HG03460 (cell line): ENCODE results near the gene IGHMBP2.

Source experiments
- ATAC-seq: cut with Tn5 transposase; IDR thresholded peaks from one replicate; pipeline ENCODE4 v1.9.1; 2021; ENCODE audit not compliant: unreplicated experiment

IGHMBP2 gene

DNA sequence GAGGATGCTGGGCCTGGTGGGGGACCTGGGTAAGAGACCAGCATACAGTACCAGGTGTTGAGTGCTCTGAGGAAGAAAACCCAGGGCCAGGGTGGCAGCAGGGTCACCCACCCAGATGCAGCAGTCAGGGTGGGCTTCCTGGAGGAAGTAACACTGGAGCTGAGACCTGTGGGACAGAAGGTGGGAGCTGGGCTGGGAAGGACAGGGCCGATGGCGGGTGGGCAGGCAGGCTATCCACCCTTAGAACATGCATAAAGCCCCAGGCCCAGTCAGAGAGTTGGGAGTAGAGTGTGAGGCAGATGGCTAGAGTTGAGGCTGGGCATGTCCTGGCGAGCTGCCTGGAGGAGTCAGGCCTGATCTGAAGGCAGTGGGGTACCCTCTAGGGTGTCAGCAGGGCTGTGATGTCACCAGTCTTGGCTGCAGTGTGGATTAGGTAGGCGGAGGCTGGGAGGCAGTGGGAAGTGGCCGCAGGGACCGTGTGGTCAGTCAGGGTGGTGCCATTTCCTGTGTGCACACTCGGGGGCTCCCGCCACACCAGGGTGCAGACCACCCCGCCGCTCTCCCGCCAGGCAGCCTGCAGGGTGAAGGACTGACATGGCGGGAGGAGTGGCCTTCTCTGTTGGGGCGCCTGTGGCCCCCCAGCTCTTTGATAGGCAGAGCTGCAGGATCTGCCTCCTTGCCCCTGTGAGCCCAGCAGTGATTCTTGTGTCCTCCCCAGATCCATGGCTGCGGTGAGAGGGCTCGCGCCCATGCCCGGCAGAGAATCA lies 35.3 kb downstream of the IGHMBP2 start:
- no peak for ATAC-seq

DNA sequence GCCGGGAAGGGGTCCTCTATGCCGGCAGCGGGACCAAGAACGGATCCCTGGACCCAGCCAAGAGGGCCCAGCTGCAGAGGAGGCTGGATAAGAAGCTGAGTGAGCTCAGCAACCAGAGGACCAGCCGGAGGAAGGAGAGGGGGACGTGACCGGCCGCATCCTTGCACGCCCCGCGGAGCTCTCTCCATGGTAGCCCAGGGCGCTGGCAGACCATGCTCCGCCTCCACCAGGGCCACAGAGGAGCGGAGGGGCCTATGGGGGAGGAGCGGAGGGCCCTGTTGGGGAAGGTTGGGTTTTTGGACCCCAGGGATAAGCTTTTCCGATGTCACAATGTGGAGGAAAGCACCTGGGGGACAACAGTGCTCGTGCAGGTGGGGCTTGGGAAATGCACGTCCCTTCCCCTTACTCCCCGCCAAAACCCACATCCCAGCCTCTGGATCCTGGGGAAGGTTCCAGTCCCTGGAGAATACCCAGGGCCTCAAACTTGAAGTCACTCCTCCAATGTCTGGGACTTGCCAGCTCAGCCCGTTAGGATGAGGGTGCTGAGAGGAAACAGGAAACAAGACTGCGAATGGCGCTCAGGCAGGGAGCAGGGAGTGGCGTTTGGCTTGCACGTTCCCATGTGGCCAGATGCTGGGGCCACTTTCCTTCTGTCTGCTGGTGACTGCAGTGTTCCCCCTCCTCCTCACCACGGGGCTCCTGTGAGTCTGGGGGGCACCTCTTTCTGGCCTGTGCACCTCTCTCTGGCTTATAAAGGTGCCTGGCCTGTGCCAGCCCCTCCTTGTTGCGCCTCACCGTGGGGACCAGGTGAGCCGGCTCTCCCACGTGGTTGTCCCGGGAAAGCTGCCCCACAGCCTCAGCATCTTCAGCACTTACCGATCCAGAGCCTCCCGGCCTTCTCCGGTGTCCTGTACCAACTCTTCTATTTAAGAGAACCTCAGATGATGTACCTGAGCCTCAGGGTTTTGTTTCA lies 36.2 kb downstream of the IGHMBP2 start:
- ATAC-seq: no peak

DNA sequence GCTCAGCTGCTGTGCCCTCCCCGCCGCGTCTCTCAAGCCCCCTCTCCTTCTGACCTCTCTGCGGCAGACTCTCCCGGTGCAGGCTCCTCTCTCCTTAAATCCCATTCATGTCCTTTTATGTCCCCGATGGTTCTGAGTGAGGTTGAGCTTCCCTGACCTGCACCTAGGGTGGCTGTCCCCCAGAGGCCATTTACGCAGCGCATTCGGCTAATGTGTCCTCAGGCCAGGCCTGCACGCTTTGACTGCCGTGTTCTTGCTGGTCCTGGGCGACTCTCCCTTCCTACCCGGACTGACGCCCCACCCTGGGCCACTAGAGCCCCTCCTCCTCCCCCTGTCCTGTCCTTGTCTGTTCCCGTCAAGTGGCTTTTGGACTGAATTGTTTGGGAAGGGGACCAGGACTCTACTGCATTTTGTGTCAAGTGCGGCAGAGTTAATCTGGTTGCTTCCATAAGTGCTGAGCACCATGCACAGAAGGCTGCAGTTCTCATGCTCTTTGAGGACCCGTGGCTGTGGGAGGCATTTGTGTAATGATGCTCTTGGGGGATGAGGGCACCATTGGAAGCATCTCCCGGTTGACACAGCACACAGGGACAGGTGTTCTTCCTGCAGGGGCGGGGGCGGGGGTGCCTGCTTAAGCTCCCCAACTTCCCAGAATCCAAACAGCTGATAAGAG lies 37.1 kb downstream of the IGHMBP2 start:
- ATAC-seq: no peak

DNA sequence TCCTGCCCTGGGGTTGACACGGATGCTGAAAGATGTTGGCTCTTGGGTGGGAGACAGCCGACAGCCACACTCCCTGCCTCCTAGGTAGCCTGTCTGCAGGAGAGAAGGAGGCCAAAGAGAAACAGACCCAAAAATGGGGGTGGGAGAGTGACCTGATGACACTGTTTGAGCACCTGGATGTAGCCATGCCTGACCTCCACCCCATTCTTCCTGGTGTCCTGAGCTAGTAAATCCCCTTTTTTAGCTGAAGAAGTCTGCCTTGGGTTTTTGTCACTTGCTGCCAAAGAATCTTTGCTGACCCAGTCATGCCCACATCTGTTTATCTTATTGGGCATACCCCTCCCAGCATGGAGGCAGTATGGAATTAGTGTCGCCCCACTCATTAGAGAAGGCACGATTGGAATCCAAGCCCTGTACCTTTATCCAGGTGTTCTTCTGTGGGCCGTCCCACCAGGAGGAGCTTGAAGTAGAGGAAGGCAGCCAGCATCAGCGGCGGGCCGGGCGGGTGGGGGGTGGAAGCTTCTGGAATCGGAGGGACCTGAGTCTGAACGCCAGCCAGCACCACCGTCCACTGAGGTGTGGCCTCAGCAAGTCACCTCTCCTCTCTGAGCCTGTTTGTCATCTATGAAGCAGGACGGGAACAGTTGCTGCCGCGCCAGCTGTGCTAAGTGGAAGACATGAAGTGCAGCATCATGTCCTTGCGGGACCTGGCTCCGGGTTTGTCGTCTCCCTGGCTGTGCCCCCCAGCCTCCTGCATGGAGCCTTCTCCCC lies 37.8 kb downstream of the IGHMBP2 start:
- ATAC-seq: no peak

DNA sequence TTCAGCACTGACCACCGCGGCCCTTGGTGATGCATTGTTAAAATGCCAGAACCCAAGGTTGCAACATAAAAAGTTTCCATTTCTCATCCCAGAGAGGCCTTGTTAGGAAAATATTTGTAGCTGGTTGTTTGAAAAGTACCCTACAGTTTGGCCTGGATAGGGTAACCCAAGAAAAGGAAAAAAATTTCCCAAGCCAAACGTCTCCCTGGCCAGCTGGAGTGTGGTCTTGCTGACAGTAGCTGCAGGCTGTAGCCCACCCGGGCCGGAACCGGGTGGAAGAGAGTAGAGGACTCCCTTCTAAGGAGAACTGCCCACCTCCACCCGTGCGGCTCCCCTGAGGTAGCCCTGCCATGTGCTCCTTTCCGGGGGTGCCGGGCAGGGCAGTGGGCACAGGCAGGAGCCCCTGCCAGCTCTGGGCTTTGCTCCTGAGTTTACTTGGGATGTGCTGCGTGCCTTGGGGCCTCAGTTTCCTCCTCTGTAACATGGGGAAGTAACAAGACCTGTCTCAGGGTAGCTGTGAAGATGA lies 38.5 kb downstream of the IGHMBP2 start:
- ATAC-seq: no peak

DNA sequence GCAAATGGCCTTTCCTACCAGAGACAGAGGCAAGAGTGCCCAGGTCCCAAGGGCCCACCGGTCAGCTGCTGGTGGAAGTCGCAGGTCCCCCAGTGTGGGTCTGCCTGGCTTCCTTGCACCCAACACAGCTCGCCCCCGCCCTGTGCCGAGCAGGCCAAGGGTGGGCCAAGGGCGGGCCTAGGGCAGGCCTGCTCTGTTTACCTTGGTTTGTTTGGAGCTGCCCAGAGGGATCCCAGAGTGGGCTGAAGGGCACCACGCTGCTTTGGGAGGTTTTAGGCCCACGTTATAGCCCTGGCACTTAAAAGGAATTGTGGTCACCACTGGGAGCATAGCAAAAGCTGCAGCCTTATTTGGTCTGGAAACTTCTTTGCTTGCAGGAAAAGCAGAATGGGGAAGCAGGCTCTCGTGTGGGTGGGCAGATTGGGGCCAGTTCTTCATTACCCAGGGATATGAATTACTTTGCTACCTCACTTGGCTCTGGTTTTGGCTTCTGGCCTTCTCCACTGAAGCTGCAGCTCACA lies 39.1 kb downstream of the IGHMBP2 start:
- no peak for ATAC-seq

DNA sequence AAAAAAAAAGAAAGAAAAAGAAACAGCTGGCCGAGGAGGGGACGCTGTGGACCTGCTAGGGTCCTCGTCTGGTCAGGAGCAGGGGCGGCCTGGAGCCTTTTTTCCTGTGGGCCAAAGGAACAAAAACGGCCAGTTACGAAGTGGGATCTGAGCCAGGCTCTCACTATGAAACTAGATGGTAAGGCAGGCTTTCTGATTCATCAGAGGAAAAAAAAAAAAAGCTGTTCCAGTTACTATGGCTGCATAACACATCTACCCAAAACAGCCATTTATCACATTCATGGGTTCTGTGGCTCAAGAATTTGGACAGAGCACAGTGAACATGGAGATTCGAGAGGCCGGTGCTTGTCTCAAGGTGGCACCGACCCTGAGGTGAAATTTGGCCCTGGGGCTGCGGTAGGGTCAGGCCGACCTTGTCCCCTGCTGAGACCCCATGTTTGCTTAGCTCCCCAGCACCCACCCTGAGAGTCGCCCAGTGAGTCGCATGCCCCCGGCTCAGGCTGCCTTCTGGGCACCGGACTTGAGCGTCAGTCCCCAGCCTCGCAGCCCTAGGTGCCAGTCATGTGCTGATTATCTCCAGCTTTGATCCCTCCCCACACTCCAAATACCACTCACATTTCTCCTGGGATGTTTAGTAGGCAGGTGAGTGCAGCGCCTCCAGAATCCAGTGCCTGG lies 42.9 kb downstream of the IGHMBP2 start:
- ATAC-seq: no peak

DNA sequence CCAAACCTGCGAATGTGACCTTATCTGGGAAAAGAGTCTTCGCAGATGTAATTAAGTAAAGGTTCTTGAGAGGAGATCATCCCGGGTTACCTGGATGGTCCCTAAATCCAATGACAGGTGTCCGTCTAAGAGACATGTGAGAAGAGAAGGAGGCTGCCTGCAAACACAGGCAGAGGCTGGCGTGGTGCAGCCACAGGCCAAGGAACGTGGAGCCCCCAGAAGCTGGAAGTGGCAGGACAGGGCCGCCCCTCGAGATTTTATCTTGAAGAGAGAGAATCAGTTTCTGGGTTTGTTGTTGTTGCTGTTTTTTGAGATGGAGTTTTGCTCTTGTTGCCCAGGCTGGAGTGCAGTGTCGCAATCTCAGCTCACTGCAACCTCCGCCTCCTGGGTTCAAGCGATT lies 43.5 kb downstream of the IGHMBP2 start:
- no peak for ATAC-seq

DNA sequence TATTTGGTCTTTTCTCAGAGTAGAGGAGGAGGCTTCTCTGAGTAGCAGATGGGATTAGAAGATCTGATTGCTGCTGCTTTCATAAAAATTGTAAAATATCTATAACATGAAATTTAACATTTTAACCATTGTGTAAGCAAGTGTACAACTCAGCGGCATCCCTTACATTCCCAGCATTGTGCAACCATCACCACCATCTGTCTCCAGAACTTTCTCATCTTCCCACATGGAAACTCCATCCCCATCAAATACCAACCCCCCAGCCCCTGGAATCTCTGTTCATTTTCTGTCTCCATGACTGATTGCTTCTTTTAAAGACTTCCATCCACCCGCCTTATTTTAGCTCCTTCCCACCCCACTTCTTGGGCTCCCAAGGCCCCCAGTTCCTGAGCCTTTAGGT lies 44.8 kb downstream of the IGHMBP2 start:
- no peak for ATAC-seq

DNA sequence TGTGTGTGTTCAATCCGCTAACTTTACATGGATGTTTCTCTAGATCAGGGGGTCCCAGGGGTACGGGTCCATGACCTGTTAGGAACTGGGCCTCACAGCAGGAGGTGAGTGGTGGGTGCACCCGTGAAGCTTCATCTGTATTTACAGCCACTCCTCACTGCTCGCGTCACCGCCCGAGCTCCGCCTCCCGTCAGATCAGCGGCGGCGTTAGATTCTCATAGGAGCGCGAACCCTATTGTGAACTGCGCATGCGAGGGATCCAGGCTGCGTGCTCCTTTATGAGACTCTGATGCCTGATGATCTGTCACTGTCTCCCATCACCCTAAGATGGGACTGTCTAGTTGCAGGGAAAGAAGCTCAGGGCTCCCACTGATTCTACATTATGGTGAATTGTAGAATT lies 45.2 kb downstream of the IGHMBP2 start:
- ATAC-seq: no peak

DNA sequence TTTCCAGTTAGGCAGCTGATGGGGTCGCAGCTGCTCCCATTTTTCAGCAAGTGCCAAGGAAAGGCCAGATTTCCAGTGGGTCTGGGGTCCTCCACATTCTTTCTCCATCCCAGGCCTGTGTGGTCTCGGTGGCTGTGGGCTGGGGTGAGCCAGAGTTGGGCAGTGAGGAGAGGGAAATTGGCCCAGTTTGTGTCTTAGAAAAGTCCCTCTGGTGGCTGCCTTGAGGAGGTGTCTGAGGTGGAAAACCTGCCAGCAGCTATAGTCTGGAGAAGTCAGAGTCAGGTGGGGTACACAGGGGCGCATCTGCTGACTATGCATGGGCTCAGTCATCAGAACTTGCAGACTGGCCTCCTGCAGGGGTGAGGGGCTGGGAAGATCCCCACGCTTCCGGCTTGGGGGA lies 46.6 kb downstream of the IGHMBP2 start:
- ATAC-seq: no peak

DNA sequence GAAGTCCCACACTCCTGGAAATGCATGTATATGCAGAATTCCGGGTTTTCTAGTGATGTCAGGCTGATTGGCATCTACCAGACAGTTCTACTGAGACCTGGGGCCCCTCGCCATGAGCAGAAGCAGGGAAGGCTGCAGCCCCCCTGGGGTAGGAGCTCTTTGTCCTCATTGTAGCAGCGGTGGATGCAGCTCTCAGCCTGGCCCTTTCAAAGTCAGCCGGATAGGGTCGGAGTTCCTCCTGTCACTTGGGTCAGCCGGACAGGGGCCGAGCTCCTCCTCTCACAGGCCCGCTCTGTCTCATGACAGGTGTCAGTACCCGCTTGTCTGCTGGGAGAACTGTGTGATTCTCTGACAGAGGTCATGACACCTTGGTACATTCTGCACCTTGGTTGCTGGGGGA lies 47.1 kb downstream of the IGHMBP2 start:
- ATAC-seq: no peak

DNA sequence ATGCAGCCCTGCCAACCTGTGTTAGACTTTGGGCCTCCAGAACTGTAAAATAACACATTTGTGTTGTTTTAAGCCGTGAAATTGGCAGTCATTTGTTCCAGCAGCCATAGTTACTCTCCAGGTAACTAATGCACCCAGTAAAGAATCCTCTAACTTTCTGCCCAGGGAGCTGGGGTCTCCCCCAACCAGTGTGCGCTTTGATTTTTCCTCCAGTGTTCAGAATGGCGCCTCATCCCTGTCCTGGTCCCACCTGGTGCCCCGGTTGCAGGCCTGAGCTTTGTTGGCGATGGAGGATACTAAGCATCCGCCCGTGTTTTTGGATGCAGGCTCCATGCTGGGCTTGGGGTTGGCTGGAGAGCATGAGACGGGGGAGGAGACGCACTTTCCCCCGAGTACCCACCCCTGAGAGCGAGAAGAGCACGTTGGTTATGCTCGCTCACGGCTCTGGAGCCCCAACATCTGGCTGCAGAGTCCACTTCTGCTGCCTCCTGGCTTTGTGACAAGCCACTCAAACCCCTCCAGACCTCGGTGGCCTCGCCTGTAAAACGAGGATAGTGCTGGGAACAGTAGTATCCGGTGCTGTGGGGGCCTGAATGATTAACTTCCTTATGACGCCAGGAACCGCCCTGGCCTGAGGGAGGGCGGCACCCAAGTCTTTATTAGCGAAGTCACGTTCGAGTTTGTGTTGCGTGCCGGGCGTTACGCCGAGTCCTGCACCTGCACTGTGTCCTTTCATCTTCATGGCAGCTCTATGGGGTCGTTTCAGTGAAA lies 51.3 kb downstream of the IGHMBP2 start:
- ATAC-seq: no peak

DNA sequence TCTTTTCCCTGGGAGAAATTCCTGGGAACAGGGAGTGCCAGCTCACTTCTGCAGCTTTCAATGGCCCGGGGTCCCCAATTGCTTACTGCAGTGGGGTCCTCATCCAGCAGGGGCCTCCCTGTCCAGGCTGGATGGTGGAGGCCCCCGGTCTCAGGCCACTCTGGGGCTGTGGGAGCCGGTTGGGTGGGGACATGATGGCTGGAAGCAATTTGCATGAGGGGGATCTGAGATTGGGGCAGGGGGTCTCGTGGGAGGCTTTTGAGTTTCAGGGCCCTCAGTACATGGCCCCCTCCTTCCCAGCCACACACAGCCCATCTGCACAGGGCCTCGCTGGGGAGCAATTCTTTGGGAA lies 51.9 kb downstream of the IGHMBP2 start:
- no peak for ATAC-seq

DNA sequence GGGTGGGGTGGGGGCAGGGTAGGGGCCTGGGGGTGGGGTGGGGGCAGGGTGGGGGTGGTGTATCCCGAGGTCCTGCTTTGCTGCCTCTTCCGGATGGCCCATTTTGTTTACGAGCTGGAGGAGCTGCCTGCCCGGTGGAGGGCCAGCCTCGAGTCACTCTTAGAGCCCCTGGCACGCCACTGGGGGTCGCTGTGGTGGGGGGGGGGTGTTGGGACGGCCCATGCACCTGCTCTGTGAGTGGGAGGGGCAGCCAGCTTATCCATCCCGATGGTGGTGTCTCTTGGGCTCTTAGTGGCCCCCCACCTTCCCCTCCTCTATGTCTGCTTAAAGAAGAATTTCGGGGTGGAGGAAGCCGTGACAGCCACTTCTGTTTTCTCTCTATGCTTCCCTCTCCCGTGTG lies 52.5 kb downstream of the IGHMBP2 start:
- no peak for ATAC-seq

DNA sequence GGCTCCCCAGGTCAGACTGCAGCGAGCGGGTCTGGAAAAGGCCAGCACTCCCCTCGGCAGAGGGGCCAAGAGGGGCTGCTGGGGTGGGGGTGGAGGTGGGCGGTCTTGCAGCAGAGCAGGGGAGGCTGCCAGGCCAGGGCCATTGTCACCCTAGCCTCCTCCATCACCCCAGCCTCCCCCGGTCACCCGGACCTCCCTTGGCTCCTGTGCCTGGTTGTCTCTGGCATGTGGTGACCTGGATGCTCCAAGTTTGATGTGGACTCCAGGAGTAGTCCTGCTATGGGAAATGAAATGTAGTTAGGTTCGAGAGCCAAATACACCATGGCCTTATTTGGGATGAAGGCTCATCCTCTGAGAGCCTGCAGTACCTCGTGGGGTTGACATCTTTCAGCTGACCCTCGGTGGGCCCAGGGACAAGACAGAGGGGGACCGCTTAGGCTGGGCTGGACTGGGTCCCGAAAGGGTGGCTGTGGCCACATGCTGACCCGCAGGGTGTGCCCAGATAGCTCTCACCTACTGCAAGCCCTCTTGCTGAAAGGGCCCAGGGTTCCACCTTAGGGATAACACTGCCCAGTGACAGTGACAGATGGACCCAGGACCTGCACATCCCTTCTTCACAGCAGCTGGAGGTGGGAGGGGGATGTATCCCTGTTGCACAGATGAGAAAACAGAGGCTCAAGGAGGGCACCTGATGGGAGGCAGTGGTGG lies 53.0 kb downstream of the IGHMBP2 start:
- ATAC-seq: no peak

DNA sequence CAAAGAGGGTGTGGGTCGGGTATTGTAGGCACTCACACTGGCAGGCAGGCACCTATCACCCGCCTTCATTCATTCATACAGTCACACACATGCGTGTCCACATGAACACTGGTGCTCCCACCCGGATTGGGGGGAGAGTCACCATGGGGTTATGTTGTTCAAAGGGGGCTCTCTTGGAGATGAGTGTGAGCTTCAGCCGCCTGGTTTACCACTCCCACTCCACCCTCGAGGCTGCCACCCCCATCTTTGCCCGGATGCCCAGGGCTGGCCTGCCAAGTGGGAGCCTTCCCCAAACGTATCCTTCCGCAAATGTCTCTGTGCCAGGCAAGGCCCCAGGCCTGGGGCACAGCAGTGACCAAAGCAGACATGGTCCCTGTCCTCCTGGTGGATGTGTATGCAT lies 54.5 kb downstream of the IGHMBP2 start:
- no peak for ATAC-seq

DNA sequence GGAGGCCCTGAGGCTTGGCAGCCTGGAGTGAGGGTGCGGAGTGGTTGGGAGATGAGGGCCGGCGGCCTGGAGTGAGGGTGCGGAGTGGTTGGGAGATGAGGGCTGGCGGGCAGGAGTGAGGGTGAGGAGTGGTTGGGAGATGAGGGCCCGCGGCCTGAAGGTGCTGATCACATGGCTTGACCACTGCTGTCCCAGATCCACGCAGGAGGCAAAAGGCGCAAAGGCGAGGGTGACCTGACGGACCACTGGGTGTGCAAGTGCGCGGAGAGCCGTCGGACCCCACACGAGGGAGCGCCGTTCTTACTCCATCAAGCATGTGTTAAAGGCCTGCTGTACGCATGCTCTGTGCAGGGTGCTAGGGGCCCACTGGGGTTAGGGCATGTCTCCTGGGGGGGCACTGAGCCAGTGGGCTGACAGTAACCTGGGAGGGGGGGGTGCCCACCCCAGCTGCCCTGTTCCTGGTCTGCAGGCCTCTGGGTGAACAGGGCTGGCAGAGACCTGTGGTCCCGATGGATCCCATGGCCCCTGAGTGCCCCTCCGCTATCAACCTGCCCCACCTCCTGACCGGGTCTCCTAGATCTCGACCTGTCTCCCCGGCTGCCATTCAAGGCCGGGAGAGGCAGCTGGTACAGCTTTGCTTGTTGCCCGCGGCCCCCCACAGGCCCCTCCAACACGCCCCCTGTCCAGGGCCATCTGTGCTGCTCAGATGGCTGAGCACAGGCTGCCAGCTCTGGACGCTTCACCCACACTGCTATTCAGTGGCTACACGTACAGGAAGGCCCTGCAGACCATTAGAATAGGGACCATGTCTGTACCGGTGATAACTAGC lies 56.0 kb downstream of the IGHMBP2 start:
- ATAC-seq: no peak
